Endothelial cell of umbilical vein (primary cell): ENCODE measurements around the gene SERPINB7. TPM values are rescaled to one million over a fixed set of nuclear protein-coding genes. Genes with fewer than 3 reads are reported as not detected.

Experiments
- polyA plus RNA-seq, 4 experiments: library from polyadenylated mRNA; depleted of rRNA in 3 of 4; stranded (reverse) in 3 of 4; unstranded in 1 of 4; fragments of >200 nt; gene quantifications; 2 replicates each; pipeline versions ENCODE4 v1.2.1 to v1.2.3, GENCODE V29; 2011 to 2012; ENCODE audit warnings: missing spikeins in 1 of 4
- total RNA-seq: library from RNA; stranded (reverse); gene quantifications from 2 replicates; pipeline ENCODE4 v1.2.3, GENCODE V29; 2021

Gene SERPINB7
- total and polyA plus RNA-seq, 2 donors (not counting 3 experiments of a cell fraction or from before 2014, with no cell fraction given) = not detected

Other genes with a start within 250 kb of the SERPINB7 start
- not detected in 2 replicates for gene SERPINB12, start 233.0 kb upstream of the SERPINB7 start, total RNA-seq
- gene SERPINB12, start 233.0 kb upstream of the SERPINB7 start, polyA plus RNA-seq = not detected in 2 replicates
- not detected in 2 replicates for gene SERPINB13, start 188.1 kb upstream of the SERPINB7 start, total RNA-seq
- not detected in 2 replicates for gene SERPINB13, start 188.1 kb upstream of the SERPINB7 start, polyA plus RNA-seq
- not detected in 2 replicates for gene SERPINB4, start 131.2 kb upstream of the SERPINB7 start, total RNA-seq
- gene SERPINB4, start 131.2 kb upstream of the SERPINB7 start, polyA plus RNA-seq = not detected in 2 replicates
- gene SERPINB3, start 113.5 kb upstream of the SERPINB7 start, total RNA-seq = not detected in 2 replicates
- not detected in 2 replicates for gene SERPINB3, start 113.5 kb upstream of the SERPINB7 start, polyA plus RNA-seq
- not detected in 2 replicates for gene SERPINB11, start 72.5 kb upstream of the SERPINB7 start, total RNA-seq
- gene SERPINB11, start 72.5 kb upstream of the SERPINB7 start, polyA plus RNA-seq = not detected in 2 replicates
- 0.24 and 0.39 TPM in 2 replicates for gene SERPINB2, start 112.3 kb downstream of the SERPINB7 start, total RNA-seq
- gene SERPINB2, start 112.3 kb downstream of the SERPINB7 start, polyA plus RNA-seq = 2.0 and 2.5 TPM in 2 replicates
- gene SERPINB10, start 132.5 kb downstream of the SERPINB7 start, total RNA-seq = not detected in 2 replicates
- not detected in 2 replicates for gene SERPINB10, start 132.5 kb downstream of the SERPINB7 start, polyA plus RNA-seq
- gene HMSD, start 173.9 kb downstream of the SERPINB7 start, total RNA-seq = not detected in 2 replicates
- 0.06 and 0.08 TPM in 2 replicates for gene HMSD, start 173.9 kb downstream of the SERPINB7 start, polyA plus RNA-seq
- gene SERPINB8, start 194.7 kb downstream of the SERPINB7 start, total RNA-seq = 24.1 and 25.7 TPM in 2 replicates
- 11.9 and 15.3 TPM in 2 replicates for gene SERPINB8, start 194.7 kb downstream of the SERPINB7 start, polyA plus RNA-seq